ENCODE results near the gene ACSM2A.
"Not testable (repeated sequence)": the region's sequence is repeated elsewhere in the genome, so short reads cannot be mapped to it uniquely, and the experiment has no call there.

The ACSM2A gene

DNA sequence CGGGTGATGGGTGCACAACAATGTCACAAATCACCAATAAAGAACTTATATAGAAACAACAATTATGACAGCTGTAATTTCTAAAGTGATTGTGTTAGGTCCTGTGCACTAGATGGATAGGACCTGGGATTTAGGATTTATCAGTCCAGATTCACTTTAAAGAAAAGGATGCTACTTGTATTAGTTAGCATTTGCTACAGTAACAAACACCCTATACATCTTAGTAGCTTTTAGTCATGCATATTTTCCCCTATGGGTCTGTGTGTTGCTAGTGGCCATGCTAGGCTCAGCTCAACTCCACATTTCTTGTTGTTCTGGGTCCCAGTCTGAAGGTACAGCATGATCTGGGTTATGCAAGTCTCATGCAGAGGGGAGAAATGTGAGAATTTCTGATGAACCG is 7.9 kb downstream of the ACSM2A start:
- DNase-seq, result not testable (repeated sequence)

DNA sequence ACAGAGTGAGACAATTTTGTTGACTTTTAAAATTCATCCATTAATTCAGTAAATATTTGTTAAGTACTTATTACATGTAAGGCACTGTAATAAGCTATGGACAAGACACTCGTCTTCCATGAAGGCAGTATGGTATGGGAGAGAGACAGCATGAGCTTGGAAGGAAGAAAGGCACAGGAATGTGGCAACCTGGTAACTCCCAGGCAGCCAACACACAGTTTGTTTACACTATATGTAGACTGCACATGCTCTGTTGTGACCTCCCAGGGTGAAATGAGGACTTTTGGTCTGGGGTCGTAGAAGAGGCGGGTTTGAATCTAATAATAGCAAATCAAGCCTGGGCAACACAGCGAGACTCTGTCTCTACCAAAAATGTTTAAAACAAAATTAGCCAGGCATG is 9.0 kb downstream of the ACSM2A start:
- not testable (repeated sequence) for DNase-seq

DNA sequence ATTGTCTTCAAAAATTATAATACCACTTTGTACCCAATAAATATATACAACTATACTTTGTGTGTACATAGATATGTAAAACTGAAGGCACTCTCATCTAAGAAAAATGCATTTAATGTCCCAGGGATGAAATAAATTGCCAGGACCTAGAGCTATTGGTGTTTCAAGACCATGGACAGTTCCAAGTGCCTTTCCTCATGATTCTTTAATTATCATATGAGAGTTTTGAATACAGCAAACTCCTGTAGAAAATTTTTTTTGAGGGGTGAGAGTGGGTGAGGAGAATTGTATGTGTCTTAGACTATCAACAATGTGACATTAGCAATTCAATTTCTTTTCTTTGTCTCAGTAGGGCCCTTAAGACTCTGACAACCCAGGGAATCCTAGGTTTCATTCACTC is 17.6 kb downstream of the ACSM2A start:
- not testable (repeated sequence) for DNase-seq

DNA sequence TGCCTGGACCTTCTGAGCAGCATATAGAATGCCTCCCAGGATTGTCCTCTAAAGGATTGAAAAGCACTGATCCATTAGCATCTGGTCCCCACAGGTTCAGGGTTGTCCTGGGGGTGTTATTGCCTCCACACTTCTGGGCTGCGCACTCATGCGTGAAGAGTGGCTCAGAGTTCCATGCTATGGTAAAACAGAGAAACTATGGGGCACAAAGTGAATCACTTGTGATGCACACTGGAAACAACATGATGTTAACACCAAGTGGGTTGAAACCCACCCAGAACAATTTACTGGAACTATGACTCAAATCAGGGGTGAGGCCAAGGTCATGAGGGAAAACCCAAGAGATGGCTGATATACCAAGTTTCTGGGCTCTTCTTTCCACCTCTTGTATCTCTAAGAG is 18.6 kb downstream of the ACSM2A start:
- not testable (repeated sequence) for DNase-seq

DNA sequence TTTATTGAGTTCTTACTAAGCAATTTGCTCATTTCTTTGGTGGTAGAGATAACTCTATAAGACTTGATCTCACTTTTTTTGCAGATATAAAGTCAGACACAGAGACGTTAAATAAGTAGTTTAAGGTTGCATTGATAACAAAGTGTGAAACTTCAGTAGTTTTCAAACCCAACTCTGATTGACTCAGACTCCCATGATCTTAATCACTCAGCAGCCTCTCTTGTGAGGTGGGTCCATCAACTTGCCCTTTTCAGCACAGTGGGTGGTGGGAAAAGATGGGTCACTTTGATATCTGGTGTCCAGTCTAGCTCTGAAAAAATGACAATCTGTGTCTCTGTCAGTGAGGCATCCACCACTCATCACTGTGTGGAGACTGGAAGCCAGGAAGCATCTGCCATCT is 19.4 kb downstream of the ACSM2A start:
- DNase-seq, result not testable (repeated sequence)

DNA sequence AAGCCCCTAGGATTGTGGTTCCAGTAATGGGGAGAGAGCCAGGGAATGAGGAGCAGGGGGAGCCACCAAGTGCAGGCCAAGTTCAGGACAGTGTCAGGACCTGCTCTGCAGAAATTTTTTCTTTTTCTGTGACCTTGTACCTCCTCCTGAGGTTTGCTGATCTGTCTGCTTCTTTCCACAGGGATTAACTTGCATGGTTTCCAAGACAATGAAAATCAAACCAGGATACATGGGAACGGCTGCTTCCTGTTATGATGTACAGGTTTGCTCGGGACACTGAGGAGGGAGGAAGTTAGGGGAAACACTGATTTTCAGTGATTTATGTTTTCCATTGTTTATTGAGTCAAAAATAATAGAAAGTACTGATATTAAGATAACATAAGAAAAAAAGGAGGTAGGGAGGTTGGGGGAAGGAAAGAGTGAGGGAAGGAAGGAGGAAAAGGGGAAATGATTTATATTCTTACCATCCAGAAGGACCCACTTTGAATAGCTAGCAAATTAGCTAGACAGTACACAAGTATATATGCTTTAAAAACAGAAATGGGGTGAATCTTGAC is 25.9 kb downstream of the ACSM2A start:
- DNase-seq, result not testable (repeated sequence)

DNA sequence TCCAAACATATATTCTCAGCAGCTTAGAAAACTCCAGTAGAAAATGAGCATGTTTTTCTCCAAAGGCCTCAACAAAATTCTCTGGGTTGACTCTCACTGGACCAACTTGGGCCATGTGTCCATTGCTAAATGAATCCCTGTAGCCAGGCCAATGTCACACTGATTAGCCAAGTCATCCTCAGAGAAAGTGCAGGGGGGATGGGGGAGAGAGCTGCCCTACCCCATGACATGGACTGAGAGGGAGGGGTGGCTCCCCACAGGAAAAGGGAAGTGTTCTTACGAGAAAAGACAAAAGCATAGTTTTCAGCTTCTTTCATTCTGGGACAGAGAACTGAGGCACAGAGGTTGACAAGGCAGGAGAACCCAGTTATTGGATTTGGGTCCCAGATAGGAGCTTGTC is 32.7 kb downstream of the ACSM2A start:
- DNase-seq, result not testable (repeated sequence)

DNA sequence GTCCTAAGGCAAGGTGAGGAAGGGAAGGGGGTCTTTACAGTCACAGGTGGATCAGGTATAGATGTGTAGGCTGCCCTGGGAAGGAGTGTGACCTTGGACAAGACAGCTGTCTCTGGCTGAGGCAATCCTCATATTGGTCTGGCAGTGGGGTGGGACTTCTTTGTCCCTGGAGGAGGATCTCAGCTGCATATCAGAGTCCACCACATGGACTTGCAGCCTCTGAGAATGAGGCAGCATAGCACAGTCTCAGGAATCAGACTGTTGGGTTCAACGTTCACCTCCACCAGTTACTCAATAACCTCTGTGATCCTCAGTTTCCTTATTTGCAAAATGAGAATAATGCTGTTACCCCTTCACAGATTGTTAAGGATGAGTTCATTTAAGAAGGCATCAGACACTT is 33.4 kb downstream of the ACSM2A start:
- DNase-seq, result no peak

DNA sequence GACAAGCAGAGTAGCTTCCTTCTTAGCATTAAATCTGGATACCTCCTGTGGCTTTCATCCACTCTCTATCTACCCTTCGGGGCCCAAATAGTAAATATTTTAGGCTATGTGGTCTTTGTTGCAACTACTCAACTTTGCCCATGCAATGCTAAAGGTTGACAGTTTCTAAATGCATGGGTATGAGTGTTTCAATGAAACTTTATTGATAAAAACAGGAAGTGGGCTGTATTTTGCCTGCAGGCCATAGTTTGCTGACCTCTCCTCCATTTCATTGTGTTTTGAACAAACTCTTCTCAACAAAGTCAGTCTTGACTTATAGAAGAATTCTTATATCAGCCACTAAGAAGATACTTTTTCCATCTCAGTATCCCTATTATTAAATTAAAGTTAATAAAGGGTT is 34.1 kb downstream of the ACSM2A start:
- DNase-seq, result no peak

DNA sequence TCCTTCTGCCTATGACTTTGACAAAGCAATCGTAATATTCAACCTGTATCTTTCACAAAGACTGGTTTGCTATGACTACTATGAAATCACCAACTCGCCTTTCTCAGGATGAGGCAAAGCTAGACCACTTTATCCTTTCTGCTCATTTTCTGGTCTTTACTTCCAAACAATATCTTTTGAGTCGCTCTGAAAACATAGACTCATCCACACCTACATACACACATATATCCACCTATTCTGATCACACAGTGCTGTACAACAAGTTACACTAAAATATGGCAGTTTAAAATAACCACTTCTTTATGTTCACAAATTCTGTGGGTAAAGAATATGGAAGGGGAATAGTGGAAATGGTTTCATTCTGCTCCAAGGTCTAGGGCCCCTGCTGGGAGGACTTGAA is 39.7 kb downstream of the ACSM2A start:
- DNase-seq, result not testable (repeated sequence)

DNA sequence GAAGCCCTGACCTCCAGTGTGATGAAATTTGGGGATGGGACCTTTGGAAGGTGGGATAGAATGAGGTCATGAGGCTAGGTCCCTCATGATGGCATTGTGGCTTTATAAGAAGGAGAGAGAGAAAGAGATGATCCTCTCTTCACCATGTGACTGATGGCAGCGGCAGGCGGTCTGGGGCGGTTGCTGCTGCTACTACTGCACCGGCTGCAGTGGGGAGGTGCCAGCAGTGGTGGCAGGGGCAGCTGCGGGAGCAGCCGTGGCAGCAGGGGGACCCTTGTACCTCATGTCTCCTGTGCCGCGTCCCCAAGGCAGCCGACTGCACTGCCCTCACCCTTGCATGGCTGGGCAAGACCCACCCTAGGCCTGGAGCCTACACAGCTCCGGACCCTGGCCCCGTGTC is 40.1 kb downstream of the ACSM2A start:
- DNase-seq, result not testable (repeated sequence)

DNA sequence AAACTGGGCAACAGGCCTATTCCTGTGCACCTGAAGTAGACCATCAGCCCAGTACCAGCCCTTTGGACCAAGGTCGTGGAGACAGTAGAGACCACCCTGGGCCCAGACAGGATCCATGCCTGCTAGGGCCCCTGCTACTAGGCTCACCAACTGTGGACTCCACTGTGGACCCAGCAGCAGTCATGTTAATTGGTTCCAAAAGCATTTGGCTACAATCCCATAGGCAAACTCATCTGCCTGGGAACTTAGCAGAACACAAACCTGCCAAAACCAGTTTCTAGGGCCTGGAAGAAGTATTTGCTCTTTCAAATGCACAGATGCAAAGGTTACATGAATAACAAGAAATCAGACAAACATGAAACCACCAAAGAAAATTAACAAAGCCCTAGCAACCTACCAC is 53.1 kb downstream of the ACSM2A start:
- no peak for DNase-seq

DNA sequence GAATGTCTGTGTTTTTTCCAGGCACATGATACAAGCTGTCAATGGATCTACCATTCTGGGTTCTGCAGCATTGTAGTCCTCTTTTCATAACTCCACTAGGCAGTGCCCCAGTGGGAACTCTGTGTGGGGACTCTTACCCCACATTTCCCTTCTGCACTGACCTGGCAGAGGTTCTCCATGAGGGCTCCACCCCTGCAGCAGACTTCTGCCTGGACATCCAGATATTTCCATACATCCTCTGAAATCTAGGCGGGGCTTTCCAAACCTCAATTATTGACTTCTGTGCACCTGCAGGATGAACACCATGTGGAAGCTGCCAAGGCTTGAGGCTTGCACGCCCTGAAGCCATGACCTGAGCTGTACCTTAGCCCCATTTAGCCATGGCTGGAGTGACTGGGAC is 56.0 kb downstream of the ACSM2A start:
- no peak for DNase-seq

DNA sequence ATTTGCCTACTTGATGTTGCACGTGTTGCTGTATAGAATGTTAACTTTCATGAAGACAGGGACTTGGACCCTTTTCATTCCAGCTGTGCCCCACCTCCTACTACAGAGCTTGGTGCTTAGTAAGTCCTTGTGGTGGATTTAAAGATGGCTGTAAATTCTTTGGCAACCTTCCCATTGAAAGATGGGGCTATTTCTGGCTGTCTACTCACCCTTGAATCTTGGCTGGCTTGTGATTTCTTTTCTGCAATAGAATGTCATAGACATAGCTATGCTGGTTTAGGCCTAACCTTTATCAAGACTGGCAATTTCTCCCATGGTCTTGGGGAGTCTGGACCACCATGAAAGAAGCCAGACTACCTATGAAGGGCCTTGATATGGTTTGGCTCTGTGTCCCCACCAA is 59.0 kb downstream of the ACSM2A start:
- DNase-seq, result no peak

DNA sequence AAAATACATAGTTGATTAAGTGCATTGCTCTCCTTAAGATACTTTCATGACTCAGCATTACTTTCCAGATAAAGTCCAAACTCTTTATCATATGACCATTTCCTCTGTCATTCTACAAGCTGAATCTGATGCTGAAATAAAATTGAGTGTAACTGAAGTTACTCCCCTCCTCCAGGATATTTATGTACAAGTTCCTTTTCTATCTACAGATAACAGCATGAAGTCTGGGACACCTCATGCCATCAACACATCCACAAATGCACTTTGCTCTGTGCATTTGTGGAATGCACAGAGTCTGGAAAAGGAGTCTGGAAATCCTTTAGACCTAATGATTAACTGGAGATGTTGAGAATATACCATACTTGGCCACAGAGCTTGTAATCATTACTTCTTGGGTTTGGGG is 64.4 kb downstream of the ACSM2A start:
- no peak for DNase-seq

DNA sequence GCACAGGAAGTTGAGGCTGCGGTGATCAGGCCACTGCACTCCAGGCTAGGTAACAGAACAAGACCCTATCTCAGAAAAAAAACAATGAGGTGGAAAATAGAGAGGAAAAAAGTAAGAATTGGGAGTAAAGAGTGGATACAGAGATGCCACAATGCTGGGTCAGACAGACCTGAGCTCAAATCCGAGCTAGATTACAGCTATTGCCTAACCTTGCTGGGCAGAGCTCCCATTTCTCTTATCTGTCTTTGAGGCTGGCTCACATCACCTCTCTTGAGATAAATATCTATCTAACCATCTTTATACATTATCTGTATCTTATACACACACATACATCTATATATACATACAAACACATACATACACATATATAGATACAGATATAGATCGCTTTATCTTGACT is 65.8 kb downstream of the ACSM2A start:
- no peak for DNase-seq

DNA sequence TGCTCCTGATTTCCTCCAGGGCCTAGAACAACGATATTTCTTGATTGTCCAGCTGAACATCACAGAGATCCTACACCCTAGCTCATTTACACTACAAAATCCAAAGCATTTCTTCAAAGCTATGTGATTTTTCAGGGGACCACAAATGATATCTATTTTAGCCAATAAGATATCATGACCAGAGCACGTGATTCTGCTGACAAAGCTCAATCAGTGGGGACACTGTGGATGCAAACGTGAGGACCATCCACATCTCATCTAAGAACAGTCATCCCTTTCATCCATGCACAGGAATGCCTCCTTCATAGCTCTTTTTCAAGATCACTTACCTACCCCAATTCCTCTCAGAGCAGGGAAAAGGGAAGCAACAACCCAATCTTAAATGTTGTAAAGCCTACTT is 67.9 kb downstream of the ACSM2A start:
- no peak for DNase-seq

DNA sequence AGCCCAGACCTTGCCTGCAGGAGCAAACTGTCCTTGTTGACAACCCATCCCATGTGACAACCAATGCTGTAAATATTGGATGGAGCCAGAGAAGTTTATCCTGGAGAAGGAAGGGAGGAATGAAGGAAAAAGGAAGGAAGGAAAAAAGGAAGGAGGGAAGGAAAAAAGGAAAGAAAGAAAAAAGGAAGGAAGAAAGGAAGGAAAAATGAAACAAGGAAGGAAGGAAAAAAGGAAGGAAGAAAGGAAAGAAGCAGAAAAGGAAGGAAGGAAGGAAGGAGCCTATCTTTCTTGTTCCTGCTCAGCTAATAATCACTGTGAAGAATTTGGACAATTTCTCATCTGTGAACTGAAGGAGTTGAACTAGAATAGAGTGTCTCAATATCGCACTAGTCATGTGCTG is 68.8 kb downstream of the ACSM2A start:
- DNase-seq, result no peak

DNA sequence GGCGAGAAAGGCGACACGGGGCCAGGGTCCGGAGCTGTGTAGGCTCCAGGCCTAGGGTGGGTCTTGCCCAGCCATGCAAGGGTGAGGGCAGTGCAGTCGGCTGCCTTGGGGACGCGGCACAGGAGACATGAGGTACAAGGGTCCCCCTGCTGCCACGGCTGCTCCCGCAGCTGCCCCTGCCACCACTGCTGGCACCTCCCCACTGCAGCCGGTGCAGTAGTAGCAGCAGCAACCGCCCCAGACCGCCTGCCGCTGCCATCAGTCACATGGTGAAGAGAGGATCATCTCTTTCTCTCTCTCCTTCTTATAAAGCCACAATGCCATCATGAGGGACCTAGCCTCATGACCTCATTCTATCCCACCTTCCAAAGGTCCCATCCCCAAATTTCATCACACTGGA is 80.5 kb downstream of the ACSM2A start:
- not testable (repeated sequence) for DNase-seq

DNA sequence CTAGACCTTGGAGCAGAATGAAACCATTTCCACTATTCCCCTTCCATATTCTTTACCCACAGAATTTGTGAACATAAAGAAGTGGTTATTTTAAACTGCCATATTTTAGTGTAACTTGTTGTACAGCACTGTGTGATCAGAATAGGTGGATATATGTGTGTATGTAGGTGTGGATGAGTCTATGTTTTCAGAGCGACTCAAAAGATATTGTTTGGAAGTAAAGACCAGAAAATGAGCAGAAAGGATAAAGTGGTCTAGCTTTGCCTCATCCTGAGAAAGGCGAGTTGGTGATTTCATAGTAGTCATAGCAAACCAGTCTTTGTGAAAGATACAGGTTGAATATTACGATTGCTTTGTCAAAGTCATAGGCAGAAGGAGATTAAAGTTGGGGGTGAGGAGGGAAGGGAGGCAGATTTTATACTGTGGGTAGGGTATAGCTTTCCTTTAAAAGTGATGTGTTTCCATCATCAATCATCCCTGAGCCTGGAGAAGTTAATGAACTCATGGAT is 81.0 kb downstream of the ACSM2A start:
- not testable (repeated sequence) for DNase-seq

DNA sequence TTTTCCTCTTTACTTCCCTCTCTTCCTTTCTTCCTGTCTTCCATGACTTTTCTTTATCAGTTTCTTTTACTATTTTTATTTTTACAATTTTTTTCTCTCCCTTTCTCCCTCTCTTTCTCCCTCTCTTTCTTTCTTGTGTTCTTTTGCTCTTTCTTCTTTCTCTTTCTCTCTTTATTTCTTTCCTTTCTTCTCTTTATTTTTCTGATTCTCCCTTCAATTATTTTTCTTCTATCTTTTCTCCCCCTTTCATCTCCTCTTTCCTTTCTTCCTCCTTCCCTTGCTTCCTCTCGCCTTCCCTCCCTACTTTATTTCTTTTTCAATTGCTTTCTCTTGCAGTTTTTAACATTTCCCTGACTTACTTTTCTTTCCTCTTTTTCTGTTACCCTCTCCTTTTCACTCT is 85.3 kb downstream of the ACSM2A start:
- DNase-seq, result not testable (repeated sequence)

All from fibroblast of skin of back (primary cell).